ENCODE measurements around the gene PDP2. TPM values are rescaled to one million over a fixed set of nuclear protein-coding genes. Genes with fewer than 3 reads are reported as not detected.

The PDP2 gene
- total RNA-seq, 1 donor from 2014 or later, result 18.3 TPM

GRCh38 chr16:66936462-66936861, 56.1 kb downstream of the PDP2 start:
- no peak overlapping the region for H3K27ac Mint-ChIP-seq (ENCODE audit: unreplicated experiment)
- TF ChIP-seq CTCF (IDR thresholded peaks at IDR 0.05; ENCODE audit: partially characterized antibody, unreplicated experiment), result no peak

DNA sequence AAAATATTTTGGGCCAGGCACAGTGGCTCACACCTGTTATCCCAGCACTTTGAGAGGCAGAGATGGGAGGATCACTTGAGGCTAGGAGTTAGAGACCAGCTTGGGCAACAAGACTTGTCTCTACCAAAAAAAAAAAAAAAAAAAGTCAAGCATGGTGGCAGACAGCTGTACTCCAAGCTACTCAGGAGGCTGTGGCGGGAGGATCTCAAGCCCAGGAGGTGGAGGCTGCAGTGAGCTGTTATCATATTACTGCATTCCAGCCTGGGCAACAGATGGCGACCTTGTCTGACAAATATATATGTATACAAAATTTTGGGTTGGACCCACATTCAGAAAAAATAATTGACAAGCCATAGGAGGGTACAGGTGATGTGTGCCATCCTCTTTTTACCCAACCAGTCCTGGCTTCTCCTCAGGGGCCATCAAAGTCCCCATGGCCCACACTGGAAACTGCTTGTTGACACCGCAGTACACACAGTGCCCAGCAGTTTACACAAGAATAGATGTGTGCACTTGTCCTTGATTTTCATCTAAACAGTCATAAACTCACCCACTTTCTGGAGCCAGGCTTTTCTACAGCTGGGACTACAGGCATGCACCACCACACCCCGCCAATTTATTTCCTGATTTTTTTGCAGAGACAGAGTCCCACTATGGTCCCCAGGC, 56.7 kb downstream of the PDP2 start:
- no peak overlapping the region for H3K27ac Mint-ChIP-seq (ENCODE audit: unreplicated experiment)

More at GRCh38 chr16:66936462-66936861, 56.1 kb downstream of the PDP2 start:
- peaks cover 8% of the 10 kb centered on the region for H3K4me1 Mint-ChIP-seq (ENCODE audit: low read depth, unreplicated experiment)
- no peak overlapping the region for H3K4me3 Mint-ChIP-seq (ENCODE audit: unreplicated experiment)
- peaks cover 8% of the 10 kb centered on the region for H3K27me3 Mint-ChIP-seq (ENCODE audit: unreplicated experiment)
- H3K9me3 Mint-ChIP-seq (ENCODE audit: unreplicated experiment), result peaks cover 5% of the 10 kb centered on the region
- no peak for DNase-seq
- no peaks in the 10 kb centered on the region for H3K36me3 Mint-ChIP-seq (ENCODE audit: unreplicated experiment)

DNA sequence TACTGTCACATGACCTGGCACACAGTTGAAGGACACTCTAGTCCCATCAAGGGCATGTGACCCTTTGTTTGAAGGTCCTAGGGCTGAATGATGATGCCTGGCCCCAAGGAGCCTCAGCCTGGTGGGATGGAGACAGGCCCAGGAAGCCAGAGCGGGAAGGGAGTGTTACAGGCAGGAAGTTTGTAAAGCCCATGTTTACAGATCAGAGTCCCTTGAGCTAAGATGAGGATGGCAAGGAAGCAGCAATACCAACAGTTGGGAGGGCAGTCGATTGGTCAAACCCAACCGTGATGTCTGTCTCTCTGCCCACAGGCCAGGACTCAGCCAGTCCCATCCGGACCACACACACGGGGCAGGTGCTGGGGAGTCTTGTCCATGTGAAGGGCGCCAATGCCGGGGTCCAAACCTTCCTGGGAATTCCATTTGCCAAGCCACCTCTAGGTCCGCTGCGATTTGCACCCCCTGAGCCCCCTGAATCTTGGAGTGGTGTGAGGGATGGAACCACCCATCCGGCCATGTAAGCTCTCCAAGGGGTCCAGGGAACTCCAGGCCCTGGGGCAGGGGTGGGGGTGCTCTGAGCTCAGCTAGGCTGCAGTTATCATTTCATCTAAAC, 57.5 kb downstream of the PDP2 start:
- Mint-ChIP-seq H3K36me3 (ENCODE audit: unreplicated experiment) (no peaks in the 10 kb centered on the region), H3K4me1 (ENCODE audit: low read depth, unreplicated experiment) (peaks cover 8% of the 10 kb centered on the region), H3K4me3 (ENCODE audit: unreplicated experiment) (peak overlapping the region; percentile 38), H3K27ac (ENCODE audit: unreplicated experiment) (no peak overlapping the region), H3K9me3 (ENCODE audit: unreplicated experiment) (peaks cover 3% of the 10 kb centered on the region), H3K27me3 (ENCODE audit: unreplicated experiment) (peaks cover 8% of the 10 kb centered on the region)
- TF ChIP-seq CTCF (IDR thresholded peaks at IDR 0.05; ENCODE audit: partially characterized antibody, unreplicated experiment), result no peak
- DNase-seq, result no peak

More for the DNA sequence above, 56.7 kb downstream of the PDP2 start:
- peaks cover 5% of the 10 kb centered on the region for H3K9me3 Mint-ChIP-seq (ENCODE audit: unreplicated experiment)
- H3K4me1 Mint-ChIP-seq (ENCODE audit: low read depth, unreplicated experiment), result peaks cover 8% of the 10 kb centered on the region
- peaks cover 8% of the 10 kb centered on the region for H3K27me3 Mint-ChIP-seq (ENCODE audit: unreplicated experiment)
- H3K4me3 Mint-ChIP-seq (ENCODE audit: unreplicated experiment), result peak overlapping the region; percentile 38
- DNase-seq, result no peak
- no peak for TF ChIP-seq CTCF (IDR thresholded peaks at IDR 0.05; ENCODE audit: partially characterized antibody, unreplicated experiment)
- H3K36me3 Mint-ChIP-seq (ENCODE audit: unreplicated experiment), result no peaks in the 10 kb centered on the region

DNA sequence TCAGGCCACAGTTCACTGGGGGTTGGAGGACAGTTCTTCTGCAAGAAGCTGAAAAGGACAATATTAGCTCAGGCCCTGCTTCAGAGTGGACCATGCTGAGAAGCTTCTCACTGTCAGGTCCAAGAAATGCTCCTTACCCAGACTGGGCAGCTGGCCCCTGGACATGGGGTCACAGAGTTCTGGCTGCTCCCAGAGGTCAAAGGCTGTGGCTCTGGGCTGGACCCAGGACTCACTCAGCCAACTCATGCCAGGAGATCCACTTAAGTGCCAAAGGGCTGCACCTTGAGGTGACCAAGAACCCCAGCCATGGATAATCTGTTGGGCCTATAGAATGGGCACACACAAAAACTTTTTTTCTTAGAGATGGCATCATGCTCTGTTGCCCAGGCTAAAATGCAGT, 59.1 kb downstream of the PDP2 start:
- Mint-ChIP-seq H3K27me3 (ENCODE audit: unreplicated experiment) (peaks cover 3% of the 10 kb centered on the region), H3K9me3 (ENCODE audit: unreplicated experiment) (peaks cover 3% of the 10 kb centered on the region), H3K27ac (ENCODE audit: unreplicated experiment) (no peak overlapping the region), H3K4me3 (ENCODE audit: unreplicated experiment) (no peak overlapping the region), H3K4me1 (ENCODE audit: low read depth, unreplicated experiment) (no peaks in the 10 kb centered on the region), H3K36me3 (ENCODE audit: unreplicated experiment) (no peaks in the 10 kb centered on the region)
- TF ChIP-seq CTCF (IDR thresholded peaks at IDR 0.05; ENCODE audit: partially characterized antibody, unreplicated experiment), result no peak
- DNase-seq, result no peak

DNA sequence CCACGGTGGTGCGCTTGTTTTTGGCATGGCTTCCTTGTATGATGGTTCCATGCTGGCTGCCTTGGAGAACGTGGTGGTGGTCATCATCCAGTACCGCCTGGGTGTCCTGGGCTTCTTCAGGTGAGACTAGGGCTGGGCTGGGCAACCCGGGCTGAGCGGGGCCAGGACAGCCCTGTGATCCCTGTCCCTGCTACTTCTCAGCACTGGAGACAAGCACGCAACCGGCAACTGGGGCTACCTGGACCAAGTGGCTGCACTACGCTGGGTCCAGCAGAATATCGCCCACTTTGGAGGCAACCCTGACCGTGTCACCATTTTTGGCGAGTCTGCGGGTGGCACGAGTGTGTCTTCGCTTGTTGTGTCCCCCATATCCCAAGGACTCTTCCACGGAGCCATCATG, 59.9 kb downstream of the PDP2 start:
- TF ChIP-seq CTCF (IDR thresholded peaks at IDR 0.05; ENCODE audit: partially characterized antibody, unreplicated experiment), result no peak
- Mint-ChIP-seq H3K36me3 (ENCODE audit: unreplicated experiment) (no peaks in the 10 kb centered on the region), H3K4me3 (ENCODE audit: unreplicated experiment) (no peak overlapping the region), H3K4me1 (ENCODE audit: low read depth, unreplicated experiment) (no peaks in the 10 kb centered on the region), H3K9me3 (ENCODE audit: unreplicated experiment) (peaks cover 1% of the 10 kb centered on the region), H3K27ac (ENCODE audit: unreplicated experiment) (no peak overlapping the region), H3K27me3 (ENCODE audit: unreplicated experiment) (no peaks in the 10 kb centered on the region)
- DNase-seq, result no peak

Measured in glutamatergic neuron (in vitro differentiated cells).